NB4 (cell line): ENCODE data around the gene MATK.

Experiments
- CTCF ChIP-seq: IDR thresholded peaks from one replicate; pipeline ENCODE4 v1.5.1; 2012; ENCODE audit warnings: low read depth, low read length
- MAX ChIP-seq: IDR thresholded peaks from 2 replicates; pipeline ENCODE4 v1.6.1; 2011; ENCODE audit warnings: low read depth, low read length
- POLR2A ChIP-seq: IDR thresholded peaks from 2 replicates; pipeline ENCODE4 v1.6.1; 2011; ENCODE audit warnings: mild to moderate bottlenecking; ENCODE audit not compliant: insufficient read length; ENCODE audit errors: extremely low read depth

- TF ChIP-seq CTCF (no peak), MAX (no peak), POLR2A (no peak)
Observed at GRCh38 chr19:3762130-3762473, 24.1 kb downstream of the MATK start.
